Dedifferentiated amniotic fluid mesenchymal stem cell (primary cell): ENCODE data around the gene TRAF7.

ENCODE experiments used
- DNase-seq: peaks from one replicate; pipeline ENCODE4 v3.0.0-alpha.2; 2016; ENCODE audit errors: extremely low spot score

The TRAF7 gene

GRCh38 chr16:2181952-2182351 lies 26.4 kb downstream of the TRAF7 start:
- no peak for DNase-seq

GRCh38 chr16:2183671-2184070 lies 28.1 kb downstream of the TRAF7 start:
- no peak for DNase-seq

GRCh38 chr16:2184346-2184745 lies 28.8 kb downstream of the TRAF7 start:
- no peak for DNase-seq

GRCh38 chr16:2184962-2185361 lies 29.4 kb downstream of the TRAF7 start:
- no peak for DNase-seq

GRCh38 chr16:2186064-2186463 lies 30.5 kb downstream of the TRAF7 start:
- DNase-seq, result no peak

- DNase-seq, result no peak
These were observed 30.9 kb downstream of the TRAF7 start for GRCh38 chr16:2186505-2186904.

GRCh38 chr16:2187212-2187611 lies 31.6 kb downstream of the TRAF7 start:
- DNase-seq, result no peak

GRCh38 chr16:2188395-2188794 lies 32.8 kb downstream of the TRAF7 start:
- no peak for DNase-seq

GRCh38 chr16:2189252-2189893 lies 33.8 kb downstream of the TRAF7 start:
- no peak for DNase-seq

GRCh38 chr16:2190002-2190658 lies 34.5 kb downstream of the TRAF7 start:
- DNase-seq, result no peak

- DNase-seq, result no peak
These were observed 35.3 kb downstream of the TRAF7 start for GRCh38 chr16:2190659-2191445.

GRCh38 chr16:2191446-2191706 lies 35.8 kb downstream of the TRAF7 start:
- no peak for DNase-seq

GRCh38 chr16:2194166-2194834 lies 38.7 kb downstream of the TRAF7 start:
- DNase-seq, result no peak

- DNase-seq, result no peak
These were observed 39.3 kb downstream of the TRAF7 start for GRCh38 chr16:2194852-2195321.

- no peak for DNase-seq
These were observed 40.0 kb downstream of the TRAF7 start for GRCh38 chr16:2195322-2196161.

- DNase-seq, result no peak
These were observed 40.8 kb downstream of the TRAF7 start, which contains the start of gene CASKIN1 for GRCh38 chr16:2196162-2196980. Gene CASKIN1 (minus strand): TSS chr16:2196605. CDS start chr16:2196432, 173 bp downstream.

- DNase-seq, result no peak
These were observed 41.5 kb downstream of the TRAF7 start for GRCh38 chr16:2196981-2197511.

- no peak for DNase-seq
These were observed 42.2 kb downstream of the TRAF7 start for GRCh38 chr16:2197765-2198164.

- DNase-seq, result no peak
These were observed 42.7 kb downstream of the TRAF7 start for GRCh38 chr16:2198283-2198682.

GRCh38 chr16:2199095-2199494 lies 43.5 kb downstream of the TRAF7 start:
- no peak for DNase-seq
